ENCODE measurements around the gene GET4.
"Not testable (repeated sequence)": the region's sequence is repeated elsewhere in the genome, so short reads cannot be mapped to it uniquely, and the experiment has no call there.

GET4 gene

GRCh38 chr7:922334-923107 lies 46.2 kb downstream of the GET4 start:
- H3K36me3 Mint-ChIP-seq (ENCODE audit: low read depth), result peaks cover 2% of the 10 kb centered on the region
- H3K4me1 Mint-ChIP-seq (ENCODE audit: low read depth), result peaks cover 18% of the 10 kb centered on the region
- no peaks in the 10 kb centered on the region for H3K9me3 Mint-ChIP-seq
- peak overlapping the region; percentile 77 for H3K4me3 Mint-ChIP-seq
- no peaks in the 10 kb centered on the region for H3K27me3 Mint-ChIP-seq (ENCODE audit: low read depth)
- peak overlapping the region; percentile 87 for H3K27ac Mint-ChIP-seq

- peaks cover 2% of the 10 kb centered on the region for H3K36me3 Mint-ChIP-seq (ENCODE audit: low read depth)
- no peaks in the 10 kb centered on the region for H3K9me3 Mint-ChIP-seq
- no peaks in the 10 kb centered on the region for H3K27me3 Mint-ChIP-seq (ENCODE audit: low read depth)
- H3K4me1 Mint-ChIP-seq (ENCODE audit: low read depth), result peaks cover 18% of the 10 kb centered on the region
- H3K4me3 Mint-ChIP-seq, result peak overlapping the region; percentile 77
- H3K27ac Mint-ChIP-seq, result peak overlapping the region; percentile 87
Observed at GRCh38 chr7:923108-924041, 47.0 kb downstream of the GET4 start.

GRCh38 chr7:924042-924441 lies 47.7 kb downstream of the GET4 start:
- not testable (repeated sequence) for H3K27me3 Mint-ChIP-seq (ENCODE audit: low read depth); H3K27ac Mint-ChIP-seq; H3K36me3 Mint-ChIP-seq (ENCODE audit: low read depth); H3K9me3 Mint-ChIP-seq; H3K4me3 Mint-ChIP-seq
- H3K4me1 Mint-ChIP-seq (ENCODE audit: low read depth), result peaks cover 18% of the 10 kb centered on the region

GRCh38 chr7:924541-925231 lies 48.3 kb downstream of the GET4 start:
- Mint-ChIP-seq H3K36me3 (ENCODE audit: low read depth) (no peaks in the 10 kb centered on the region), H3K4me1 (ENCODE audit: low read depth) (peaks cover 20% of the 10 kb centered on the region)

GRCh38 chr7:925601-926000 lies 49.2 kb downstream of the GET4 start:
- Mint-ChIP-seq H3K36me3 (ENCODE audit: low read depth) (no peaks in the 10 kb centered on the region), H3K4me3 (no peak overlapping the region), H3K27me3 (ENCODE audit: low read depth) (no peaks in the 10 kb centered on the region), H3K27ac (no peak overlapping the region), H3K9me3 (no peaks in the 10 kb centered on the region), H3K4me1 (ENCODE audit: low read depth) (peaks cover 22% of the 10 kb centered on the region)

More at GRCh38 chr7:924541-925231, 48.3 kb downstream of the GET4 start:
- H3K4me3 Mint-ChIP-seq, result peak overlapping the region; percentile 69
- no peaks in the 10 kb centered on the region for H3K27me3 Mint-ChIP-seq (ENCODE audit: low read depth)
- H3K27ac Mint-ChIP-seq, result peak overlapping the region; percentile 73
- no peaks in the 10 kb centered on the region for H3K9me3 Mint-ChIP-seq

- Mint-ChIP-seq H3K27ac (no peak overlapping the region), H3K36me3 (ENCODE audit: low read depth) (no peaks in the 10 kb centered on the region), H3K4me3 (no peak overlapping the region), H3K4me1 (ENCODE audit: low read depth) (peaks cover 19% of the 10 kb centered on the region), H3K9me3 (no peaks in the 10 kb centered on the region), H3K27me3 (ENCODE audit: low read depth) (no peaks in the 10 kb centered on the region)
Observed at GRCh38 chr7:926061-927030, 50.0 kb downstream of the GET4 start.

GRCh38 chr7:927031-927671 lies 50.8 kb downstream of the GET4 start:
- Mint-ChIP-seq H3K4me3 (no peak overlapping the region), H3K27me3 (ENCODE audit: low read depth) (no peaks in the 10 kb centered on the region), H3K4me1 (ENCODE audit: low read depth) (peaks cover 17% of the 10 kb centered on the region), H3K9me3 (no peaks in the 10 kb centered on the region), H3K36me3 (ENCODE audit: low read depth) (no peaks in the 10 kb centered on the region), H3K27ac (no peak overlapping the region)

GRCh38 chr7:929311-929711 lies 53.0 kb downstream of the GET4 start:
- Mint-ChIP-seq H3K4me1 (ENCODE audit: low read depth) (peaks cover 9% of the 10 kb centered on the region), H3K4me3 (no peak overlapping the region), H3K27ac (no peak overlapping the region), H3K27me3 (ENCODE audit: low read depth) (no peaks in the 10 kb centered on the region), H3K36me3 (ENCODE audit: low read depth) (no peaks in the 10 kb centered on the region), H3K9me3 (no peaks in the 10 kb centered on the region)

- Mint-ChIP-seq H3K9me3 (no peaks in the 10 kb centered on the region), H3K27me3 (ENCODE audit: low read depth) (no peaks in the 10 kb centered on the region), H3K27ac (no peak overlapping the region), H3K4me1 (ENCODE audit: low read depth) (peaks cover 7% of the 10 kb centered on the region), H3K36me3 (ENCODE audit: low read depth) (no peaks in the 10 kb centered on the region), H3K4me3 (no peak overlapping the region)
Observed at GRCh38 chr7:930975-931758, 54.8 kb downstream of the GET4 start.

- Mint-ChIP-seq H3K36me3 (ENCODE audit: low read depth) (peaks cover 3% of the 10 kb centered on the region), H3K4me3 (no peak overlapping the region), H3K27me3 (ENCODE audit: low read depth) (no peaks in the 10 kb centered on the region), H3K27ac (no peak overlapping the region), H3K9me3 (no peaks in the 10 kb centered on the region), H3K4me1 (ENCODE audit: low read depth) (peaks cover 12% of the 10 kb centered on the region)
Observed at GRCh38 chr7:931871-932650, 55.7 kb downstream of the GET4 start.

- Mint-ChIP-seq H3K9me3 (no peaks in the 10 kb centered on the region), H3K36me3 (ENCODE audit: low read depth) (peaks cover 3% of the 10 kb centered on the region), H3K4me1 (ENCODE audit: low read depth) (peaks cover 12% of the 10 kb centered on the region), H3K4me3 (no peak overlapping the region), H3K27ac (no peak overlapping the region), H3K27me3 (ENCODE audit: low read depth) (no peaks in the 10 kb centered on the region)
Observed at GRCh38 chr7:932651-932975, 56.3 kb downstream of the GET4 start.

- H3K9me3 Mint-ChIP-seq, result no peaks in the 10 kb centered on the region
- no peak overlapping the region for H3K4me3 Mint-ChIP-seq
- no peaks in the 10 kb centered on the region for H3K27me3 Mint-ChIP-seq (ENCODE audit: low read depth)
- peaks cover 3% of the 10 kb centered on the region for H3K36me3 Mint-ChIP-seq (ENCODE audit: low read depth)
- peaks cover 8% of the 10 kb centered on the region for H3K4me1 Mint-ChIP-seq (ENCODE audit: low read depth)
- no peak overlapping the region for H3K27ac Mint-ChIP-seq
Observed at GRCh38 chr7:934469-935163, 58.3 kb downstream of the GET4 start.

Data from T-helper 1 cell treated with Interleukin-12 subunit alpha and Interleukin-12 subunit beta and Interleukin-4 antibody, amounts not matched to agents 30 μg/mL and 1 μg/mL, for 36 hours (primary cell).